Smooth muscle cell (in vitro differentiated cells): ENCODE results near the gene SHROOM3. TPM values are rescaled to one million over a fixed set of nuclear protein-coding genes. Genes with fewer than 3 reads are reported as not detected.

Experiments
- DNase-seq: peaks from one replicate; lab custom pipeline; 2025; ENCODE audit not compliant: unreplicated experiment; lab: John Stamatoyannopoulos, UW
- H2AFZ ChIP-seq: fragments of 200-600 bp; sonication (generic); 2 replicates; pipeline ENCODE4 v1.6.0; 2016; ENCODE audit warnings: antibody characterized with exemption, low read depth, mild to moderate bottlenecking
- H3F3A ChIP-seq: fragments of 200-600 bp; sonication (generic); 2 replicates; pipeline ENCODE4 v1.6.0; 2017; ENCODE audit warnings: antibody characterized with exemption, low read depth
- H3K27ac ChIP-seq: fragments of 200-600 bp; sonication (generic); 2 replicates; pipeline ENCODE4 v1.5.1; 2016; ENCODE audit warnings: low read depth, mild to moderate bottlenecking
- H3K27me3 ChIP-seq: fragments of 200-600 bp; sonication (generic); 2 replicates; pipeline ENCODE4 v1.6.1; 2016; ENCODE audit warnings: low read depth, mild to moderate bottlenecking
- H3K36me3 ChIP-seq: fragments of 200-600 bp; sonication (generic); 2 replicates; pipeline ENCODE4 v1.5.1; 2016; ENCODE audit warnings: low read depth
- H3K4me1 ChIP-seq: fragments of 200-600 bp; sonication (generic); 2 replicates; pipeline ENCODE4 v1.5.1; 2016; ENCODE audit warnings: low read depth
- H3K4me2 ChIP-seq: fragments of 200-600 bp; sonication (generic); 2 replicates; pipeline ENCODE4 v1.6.0; 2016; ENCODE audit warnings: mild to moderate bottlenecking
- H3K4me3 ChIP-seq: fragments of 200-600 bp; sonication (generic); 2 replicates; pipeline ENCODE4 v1.5.1; 2016; ENCODE audit warnings: mild to moderate bottlenecking
- H3K79me2 ChIP-seq: fragments of 200-600 bp; sonication (generic); 2 replicates; pipeline ENCODE4 v1.6.0; 2016; ENCODE audit warnings: low read depth, mild to moderate bottlenecking
- H3K9ac ChIP-seq: fragments of 200-600 bp; sonication (generic); 2 replicates; pipeline ENCODE4 v1.6.0; 2016; ENCODE audit warnings: low read depth
- H3K9me3 ChIP-seq: fragments of 200-600 bp; sonication (generic); replicated peaks from 2 replicates; pipeline ENCODE4 v1.5.1; 2016; ENCODE audit warnings: low read depth
- H4K20me1 ChIP-seq: fragments of 200-600 bp; sonication (generic); 2 replicates; pipeline ENCODE4 v1.6.0; 2016; ENCODE audit warnings: low read depth
- WGBS: methylation state at CpG from one replicate; pipeline ENCODE4 v1.1.7; 2016; ENCODE audit warnings: low lambda C conversion rate; 5-methylcytosine and 5-hydroxymethylcytosine counted together
- polyA plus RNA-seq: library from polyadenylated mRNA; unstranded; fragments of >200 nt; fragmentation: Nextera tagmentation; extraction: Ambion mirVana; gene quantifications from 2 replicates; pipeline ENCODE4 v1.2.1, GENCODE V29; 2016
- total RNA-seq: library from RNA; depleted of rRNA; stranded (reverse); fragments of >200 nt; gene quantifications from 2 replicates; pipeline ENCODE4 v1.2.3, GENCODE V29; 2014
- TF ChIP-seq, protein P1 (sequence below): fragments of 200-600 bp; sonication (generic); IDR thresholded peaks from 2 replicates; pipeline ENCODE4 v1.5.1; 2017; ENCODE audit warnings: borderline replicate concordance, mild to moderate bottlenecking, antibody characterized with exemption; ENCODE audit not compliant: insufficient read depth, poor library complexity, severe bottlenecking

The SHROOM3 gene
- total and polyA plus RNA-seq, 2 experiments from 2014 or later = 10.0 to 31.9 TPM

DNA sequence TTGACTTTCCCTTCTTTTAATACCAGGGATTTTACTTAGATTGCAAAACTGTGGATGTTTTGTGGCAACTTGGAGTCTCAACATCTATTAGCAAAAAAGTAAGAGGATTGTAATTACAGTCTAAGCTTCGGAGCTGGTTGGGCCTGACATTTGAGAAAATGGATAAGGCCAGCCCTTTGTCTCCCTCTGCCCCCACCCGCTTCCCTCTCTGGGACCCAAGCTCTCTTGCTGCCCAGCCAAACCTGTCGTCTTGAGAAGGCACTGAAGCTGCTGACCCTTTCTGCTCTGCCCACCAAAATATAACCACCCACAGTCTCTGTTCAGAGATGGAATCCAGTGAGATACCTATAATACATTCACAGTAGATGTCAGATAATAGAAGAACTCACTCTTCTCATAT is 49.6 kb downstream of the SHROOM3 start:
- 58% methylated on average over 3 of the region's 3 CpGs for WGBS

GRCh38 chr4:76485450-76485849 is 50.4 kb downstream of the SHROOM3 start:
- H3K36me3 ChIP-seq = no peaks in the 10 kb centered on the region
- TF ChIP-seq, protein P1, sequence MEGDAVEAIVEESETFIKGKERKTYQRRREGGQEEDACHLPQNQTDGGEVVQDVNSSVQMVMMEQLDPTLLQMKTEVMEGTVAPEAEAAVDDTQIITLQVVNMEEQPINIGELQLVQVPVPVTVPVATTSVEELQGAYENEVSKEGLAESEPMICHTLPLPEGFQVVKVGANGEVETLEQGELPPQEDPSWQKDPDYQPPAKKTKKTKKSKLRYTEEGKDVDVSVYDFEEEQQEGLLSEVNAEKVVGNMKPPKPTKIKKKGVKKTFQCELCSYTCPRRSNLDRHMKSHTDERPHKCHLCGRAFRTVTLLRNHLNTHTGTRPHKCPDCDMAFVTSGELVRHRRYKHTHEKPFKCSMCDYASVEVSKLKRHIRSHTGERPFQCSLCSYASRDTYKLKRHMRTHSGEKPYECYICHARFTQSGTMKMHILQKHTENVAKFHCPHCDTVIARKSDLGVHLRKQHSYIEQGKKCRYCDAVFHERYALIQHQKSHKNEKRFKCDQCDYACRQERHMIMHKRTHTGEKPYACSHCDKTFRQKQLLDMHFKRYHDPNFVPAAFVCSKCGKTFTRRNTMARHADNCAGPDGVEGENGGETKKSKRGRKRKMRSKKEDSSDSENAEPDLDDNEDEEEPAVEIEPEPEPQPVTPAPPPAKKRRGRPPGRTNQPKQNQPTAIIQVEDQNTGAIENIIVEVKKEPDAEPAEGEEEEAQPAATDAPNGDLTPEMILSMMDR = no peak
- H3F3A ChIP-seq = no peaks in the 10 kb centered on the region
- no peak overlapping the region for H3K4me3 ChIP-seq
- no peaks in the 10 kb centered on the region for H3K9me3 ChIP-seq
- H3K4me1 ChIP-seq = peaks cover 20% of the 10 kb centered on the region
- H2AFZ ChIP-seq = no peak overlapping the region
- no peak overlapping the region for H3K27ac ChIP-seq
- H4K20me1 ChIP-seq = no peaks in the 10 kb centered on the region
- no peaks in the 10 kb centered on the region for H3K27me3 ChIP-seq
- no peak overlapping the region for H3K4me2 ChIP-seq
- DNase-seq = no peak
- no peak overlapping the region for H3K9ac ChIP-seq
- H3K79me2 ChIP-seq = no peaks in the 10 kb centered on the region
- 14% methylated on average over 3 of the region's 3 CpGs for WGBS

More for the DNA sequence above, 49.6 kb downstream of the SHROOM3 start:
- Histone ChIP-seq H3F3A (no peaks in the 10 kb centered on the region), H3K4me1 (peaks cover 20% of the 10 kb centered on the region), H3K4me3 (no peak overlapping the region), H3K9me3 (no peaks in the 10 kb centered on the region), H2AFZ (no peak overlapping the region), H4K20me1 (no peaks in the 10 kb centered on the region), H3K27me3 (no peaks in the 10 kb centered on the region), H3K9ac (no peak overlapping the region), H3K79me2 (no peaks in the 10 kb centered on the region), H3K4me2 (no peak overlapping the region), H3K36me3 (no peaks in the 10 kb centered on the region), H3K27ac (no peak overlapping the region)
- TF ChIP-seq, protein P1 = no peak
- DNase-seq = no peak

GRCh38 chr4:76486588-76487276 is 51.7 kb downstream of the SHROOM3 start:
- no peak overlapping the region for H3K27ac ChIP-seq
- H3K9me3 ChIP-seq = no peaks in the 10 kb centered on the region
- no peaks in the 10 kb centered on the region for H3K36me3 ChIP-seq
- H3K4me1 ChIP-seq = peaks cover 20% of the 10 kb centered on the region
- no peaks in the 10 kb centered on the region for H3K27me3 ChIP-seq
- DNase-seq = no peak
- H3K4me2 ChIP-seq = no peak overlapping the region
- H3K79me2 ChIP-seq = no peaks in the 10 kb centered on the region
- no peaks in the 10 kb centered on the region for H4K20me1 ChIP-seq
- TF ChIP-seq, protein P1 = no peak
- no peak overlapping the region for H2AFZ ChIP-seq
- H3F3A ChIP-seq = no peaks in the 10 kb centered on the region
- WGBS = 95% methylated on average over 3 of the region's 3 CpGs
- H3K4me3 ChIP-seq = no peak overlapping the region
- H3K9ac ChIP-seq = no peak overlapping the region

DNA sequence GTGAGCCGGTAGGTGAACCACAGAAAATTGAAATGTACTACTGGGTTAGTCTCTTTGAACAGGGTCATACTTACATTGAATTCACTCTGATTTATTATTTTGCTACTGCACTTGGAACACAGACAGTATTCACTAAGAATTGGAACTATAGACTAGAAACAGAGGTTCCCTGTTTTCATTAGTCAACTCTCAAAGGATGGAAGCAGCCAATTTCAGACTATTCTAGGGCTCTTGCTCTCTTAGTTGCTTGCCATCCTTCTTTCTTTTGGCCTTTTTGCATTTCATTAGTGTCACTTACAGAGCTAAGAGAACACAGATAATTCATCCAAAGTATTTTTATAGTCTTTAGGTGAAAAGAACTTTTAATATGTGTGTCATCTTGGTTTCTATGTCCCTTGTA is 52.6 kb downstream of the SHROOM3 start:
- H3K79me2 ChIP-seq = no peaks in the 10 kb centered on the region
- H3F3A ChIP-seq = no peaks in the 10 kb centered on the region
- no peak overlapping the region for H3K9ac ChIP-seq
- no peak for DNase-seq
- no peak overlapping the region for H3K27ac ChIP-seq
- no peaks in the 10 kb centered on the region for H3K9me3 ChIP-seq
- H3K36me3 ChIP-seq = no peaks in the 10 kb centered on the region
- H2AFZ ChIP-seq = no peak overlapping the region
- no peaks in the 10 kb centered on the region for H3K27me3 ChIP-seq
- H3K4me2 ChIP-seq = no peak overlapping the region
- WGBS = 48% methylated on average over 1 of the region's 1 CpG
- peaks cover 20% of the 10 kb centered on the region for H3K4me1 ChIP-seq
- no peak overlapping the region for H3K4me3 ChIP-seq
- H4K20me1 ChIP-seq = no peaks in the 10 kb centered on the region
- TF ChIP-seq, protein P1 = no peak
